Fibroblast of lung (primary cell): Measurements from ENCODE around the gene GHRL.

ENCODE experiments used
- CTCF ChIP-seq, 2 donors: IDR thresholded peaks in 1 of 2; conservative IDR thresholded peaks in 1 of 2; 1 replicate in 1 of 2; 2 replicates in 1 of 2; pipeline ENCODE4 v1.5.1; 2011 to 2012; ENCODE audit warnings: low read length in 2 of 2, control low read depth in 1 of 2, inconsistent platforms in 1 of 2, low read depth in 1 of 2, mild to moderate bottlenecking in 1 of 2
- EZH2 ChIP-seq: IDR thresholded peaks from 2 replicates; pipeline ENCODE4 v1.5.1; 2012; ENCODE audit warnings: low read length, control low read depth, mild to moderate bottlenecking; ENCODE audit errors: missing control alignments

DNA sequence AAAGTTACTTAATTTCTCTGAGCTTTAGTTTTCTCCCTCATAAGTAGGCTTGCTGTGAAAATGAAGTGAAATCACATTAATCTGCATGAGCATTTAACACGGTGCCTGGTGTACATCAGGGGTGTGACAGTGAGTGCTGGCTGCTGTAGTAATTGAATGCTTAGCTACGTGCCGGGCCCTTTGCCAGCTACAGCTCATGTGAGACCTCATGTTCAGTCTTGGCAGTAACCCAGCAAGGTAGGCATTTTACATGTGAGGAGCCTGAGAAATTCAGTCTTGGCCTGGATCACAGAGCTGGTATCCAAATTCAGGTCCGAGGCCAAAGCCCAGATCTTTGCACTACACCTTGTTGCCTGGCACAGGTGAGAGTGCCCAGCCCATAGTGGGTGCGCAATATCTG lies 9.1 kb downstream of the GHRL start:
- TF ChIP-seq CTCF (conservative IDR thresholded peaks at IDR 0.05 in 1 of 2, IDR thresholded peaks at IDR 0.05 in 1 of 2; ENCODE audit: low read depth in 1 of 2, low read length in 2 of 2) (no peak), EZH2 (no peak)
